ENCODE data around the gene CHKA. TPM values are rescaled to one million over a fixed set of nuclear protein-coding genes. Genes with fewer than 3 reads are reported as not detected.

CHKA gene
- total and polyA plus RNA-seq, 2 donors (not counting 3 experiments of a cell fraction or from before 2014, with no cell fraction given), result 21.4 to 25.1 TPM

- no peak for DNase-seq (ENCODE audit: low read depth, low spot score)
- no peak overlapping the region for H3K4me2 ChIP-seq (ENCODE audit: insufficient read depth, low read length)
Observed at GRCh38 chr11:68090287-68090686, 30.9 kb downstream of the CHKA start.

More at GRCh38 chr11:68090287-68090686, 30.9 kb downstream of the CHKA start:
- H3K9ac ChIP-seq (replicated peaks; ENCODE audit: extremely low read depth, insufficient read depth, low read length), result no peak overlapping the region
- no peaks in the 10 kb centered on the region for H3K9me1 ChIP-seq (replicated peaks; ENCODE audit: control insufficient read depth, extremely low read depth, insufficient read depth, low read length)
- no peak overlapping the region for H2AFZ ChIP-seq (ENCODE audit: low read depth, low read length)
- H4K20me1 ChIP-seq (replicated peaks; ENCODE audit: control insufficient read depth, extremely low read depth, insufficient read depth, low read length), result no peaks in the 10 kb centered on the region
- H3K79me2 ChIP-seq (ENCODE audit: control insufficient read depth, insufficient read depth, low read length), result no peaks in the 10 kb centered on the region
- no peak overlapping the region for H3K27ac ChIP-seq (ENCODE audit: insufficient read depth, low read depth, low read length)
- H3K4me1 ChIP-seq (ENCODE audit: control insufficient read depth, extremely low read depth, insufficient read depth, low read length), result no peaks in the 10 kb centered on the region
- no peaks in the 10 kb centered on the region for H3K9me3 ChIP-seq (replicated peaks; ENCODE audit: control insufficient read depth, insufficient read depth, low read length)
- H3K4me3 ChIP-seq (replicated peaks in 1 of 3; ENCODE audit: insufficient read depth in 1 of 3, low read depth in 1 of 3, low read length in 3 of 3), result no peak overlapping the region
- BruUV-seq (replicated peaks), result no TSS peak
- POLR2A ChIA-PET, result no interaction called here
- no peaks in the 10 kb centered on the region for H3K36me3 ChIP-seq (ENCODE audit: control insufficient read depth in 2 of 2, extremely low read depth in 1 of 2, insufficient read depth in 2 of 2, low read length in 2 of 2)
- intact Hi-C loops (cut with micrococcal nuclease), result no loop called here
- CTCF ChIA-PET, result interaction anchor here (1.2 to 2.0 kb wide), 2 partner anchors 18 to 119 kb away, joined by 3 to 4 read pairs; no protein-coding TSS in a partner anchor
- no peak for FAIRE-seq
- dilution Hi-C loops (cut with MboI; ENCODE audit: extremely low pct_ligation_motif_present, low sequenced_read_pairs), result no loop called here
- no peak for TF ChIP-seq POLR2AphosphoS5 (IDR thresholded peaks at IDR 0.05; ENCODE audit: insufficient read depth, low read depth, low read length)
- no peak for TF ChIP-seq MYC (IDR thresholded peaks at IDR 0.05; ENCODE audit: low read depth, low read length)
- TF ChIP-seq EZH2 (IDR thresholded peaks at IDR 0.05; ENCODE audit: borderline replicate concordance, low read depth, low read length, severe bottlenecking), result no peak
- TF ChIP-seq MAX (IDR thresholded peaks at IDR 0.05; ENCODE audit: insufficient read depth, insufficient read length), result no peak
- no peak for TF ChIP-seq FOS (IDR thresholded peaks at IDR 0.05; ENCODE audit: borderline replicate concordance, insufficient read depth, low read length)
- no peak for TF ChIP-seq CTCF (IDR thresholded peaks at IDR 0.05; ENCODE audit: extremely low read depth in 1 of 2, insufficient read depth in 1 of 2, low read depth in 1 of 2, low read length in 2 of 2)
- TF ChIP-seq JUN (IDR thresholded peaks at IDR 0.05; ENCODE audit: borderline replicate concordance, insufficient read depth, insufficient read length, low read depth), result no peak
- no peak for TF ChIP-seq POLR2A (IDR thresholded peaks at IDR 0.05; ENCODE audit: low read depth, low read length)
- no peak for TF ChIP-seq GATA2 (IDR thresholded peaks at IDR 0.05; ENCODE audit: insufficient read depth, insufficient read length, low read depth, low read length)
- H3K27me3 ChIP-seq (ENCODE audit: control insufficient read depth in 2 of 2, insufficient read depth in 2 of 2, low read length in 2 of 2), result no peaks in the 10 kb centered on the region

All from endothelial cell of umbilical vein (primary cell).